Nephron (organoid): ENCODE results near the gene RTN3.
A peak's percentile ranks its signal among the peaks of the same experiment; 100 is the strongest.

ENCODE experiments used
- H3K27ac Mint-ChIP-seq, 3 experiments: 2 replicates each; pipeline ENCODE4 v1.8.0; 2020; ENCODE audit warnings: mixed read lengths in 3 of 3, mild to moderate bottlenecking in 2 of 3, moderate library complexity in 1 of 3
- H3K27me3 Mint-ChIP-seq: 2 replicates; pipeline ENCODE4 v1.8.0; 2021; ENCODE audit warnings: low read depth, mild to moderate bottlenecking, moderate library complexity, mixed read lengths
- H3K36me3 Mint-ChIP-seq: 2 replicates; pipeline ENCODE4 v1.8.0; 2020; ENCODE audit warnings: low read depth, mixed read lengths
- H3K4me1 Mint-ChIP-seq: 2 replicates; pipeline ENCODE4 v1.8.0; 2020; ENCODE audit warnings: mixed read lengths
- H3K4me3 Mint-ChIP-seq, 3 experiments: 2 replicates each; pipeline ENCODE4 v1.8.0; 2020; ENCODE audit warnings: mild to moderate bottlenecking in 3 of 3, mixed read lengths in 3 of 3, moderate library complexity in 2 of 3
- H3K9me3 Mint-ChIP-seq: 2 replicates; pipeline ENCODE4 v1.8.0; 2020; ENCODE audit warnings: mixed read lengths
- CTCF ChIP-seq, 3 experiments: fragments of 200-600 bp; sonication (generic); IDR thresholded peaks; one replicate each; pipeline ENCODE4 v1.5.0; 2021; ENCODE audit warnings: antibody characterized with exemption in 3 of 3; ENCODE audit not compliant: unreplicated experiment in 3 of 3

RTN3 gene

DNA sequence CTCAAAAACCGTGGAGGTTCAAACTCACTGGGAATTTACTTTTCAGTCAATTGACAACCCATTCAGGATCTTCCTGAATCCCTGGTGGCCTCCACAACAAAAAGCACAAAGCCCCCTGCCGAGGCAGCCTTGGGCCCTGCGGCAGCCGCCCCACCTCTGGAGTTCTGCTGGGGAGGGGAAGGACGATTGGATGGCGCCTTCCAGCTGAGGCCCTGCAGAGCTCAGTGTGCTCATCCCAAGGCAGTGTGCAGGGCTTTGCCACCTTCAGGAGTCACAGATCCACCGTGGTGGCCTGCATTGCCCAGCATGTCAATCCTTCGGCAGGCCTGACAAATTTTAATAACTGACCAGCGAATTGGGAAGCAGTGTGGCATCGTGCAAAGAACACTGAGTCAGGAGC lies 79.9 kb downstream of the RTN3 start:
- Mint-ChIP-seq H3K4me1 (peaks cover 17% of the 10 kb centered on the region), H3K27me3 (no peaks in the 10 kb centered on the region), H3K4me3 (peak overlapping the region; percentile 53 to 69 (median 61)), H3K36me3 (peaks cover 39% of the 10 kb centered on the region), H3K9me3 (no peaks in the 10 kb centered on the region), H3K27ac (no peak overlapping the region)
- no peak for TF ChIP-seq CTCF (IDR thresholded peaks at IDR 0.05; ENCODE audit: unreplicated experiment in 3 of 3)

- Mint-ChIP-seq H3K4me3 (peak overlapping the region; percentile 74 to 78 (median 78)), H3K9me3 (no peaks in the 10 kb centered on the region), H3K27me3 (no peaks in the 10 kb centered on the region), H3K27ac (peak overlapping the region in 1 of 3 experiments; percentile 69), H3K36me3 (peaks cover 36% of the 10 kb centered on the region), H3K4me1 (peaks cover 25% of the 10 kb centered on the region)
- TF ChIP-seq CTCF (IDR thresholded peaks at IDR 0.05; ENCODE audit: unreplicated experiment in 3 of 3): no peak
Observed at GRCh38 chr11:63761931-63762653, 80.8 kb downstream of the RTN3 start.

GRCh38 chr11:63762654-63763495 lies 81.6 kb downstream of the RTN3 start:
- no peak overlapping the region for H3K27ac Mint-ChIP-seq
- peak in 1 of 3 experiments; percentile 23 for TF ChIP-seq CTCF (IDR thresholded peaks at IDR 0.05; ENCODE audit: unreplicated experiment in 3 of 3)
- H3K4me1 Mint-ChIP-seq: peaks cover 30% of the 10 kb centered on the region
- H3K27me3 Mint-ChIP-seq: no peaks in the 10 kb centered on the region
- H3K9me3 Mint-ChIP-seq: no peaks in the 10 kb centered on the region
- peaks cover 32% of the 10 kb centered on the region for H3K36me3 Mint-ChIP-seq
- peak overlapping the region; percentile 74 to 78 (median 78) for H3K4me3 Mint-ChIP-seq

DNA sequence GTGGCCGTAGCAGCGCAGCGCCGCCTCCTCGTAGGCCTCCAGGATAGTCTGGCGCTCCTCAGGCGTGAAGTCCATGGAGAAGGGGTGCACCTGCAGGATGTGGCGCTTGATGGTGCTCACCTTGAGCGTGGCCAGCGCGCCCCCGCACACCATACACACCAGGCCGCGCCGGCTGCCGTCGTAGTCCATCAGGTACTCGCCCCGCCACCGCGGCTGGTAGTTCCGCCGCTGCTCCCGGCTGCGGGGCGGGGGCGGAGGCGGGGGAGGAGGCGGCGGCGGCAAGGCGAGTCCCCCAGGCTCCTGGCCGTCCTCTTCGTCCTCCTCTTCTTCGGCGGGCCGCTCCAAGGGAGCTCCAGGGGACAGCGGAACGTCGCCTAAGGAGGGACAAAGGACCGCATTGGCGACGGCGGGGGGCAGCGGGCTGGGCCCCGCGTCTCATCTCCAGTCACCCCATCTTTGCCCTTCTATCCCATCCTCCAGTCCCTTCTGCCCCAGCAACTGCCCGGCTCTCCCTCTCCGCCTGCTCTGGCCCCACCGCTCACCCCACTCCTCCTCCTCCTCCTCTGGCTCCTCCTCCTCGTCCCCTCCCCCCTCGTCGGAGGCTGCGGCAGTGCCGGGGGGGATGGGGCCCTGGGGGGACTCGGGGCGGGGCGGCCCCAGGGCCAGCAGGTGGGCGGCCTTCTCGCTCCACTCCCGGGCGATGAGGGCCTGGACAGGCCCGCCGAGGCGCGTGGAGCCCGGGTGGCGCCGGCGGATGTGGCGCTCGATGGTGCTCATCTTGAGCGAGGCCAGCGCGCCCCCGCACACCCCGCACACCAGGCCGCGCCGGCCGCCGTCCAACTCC lies 82.4 kb downstream of the RTN3 start:
- Mint-ChIP-seq H3K27me3 (no peaks in the 10 kb centered on the region), H3K27ac (no peak overlapping the region), H3K9me3 (no peaks in the 10 kb centered on the region), H3K4me1 (peaks cover 30% of the 10 kb centered on the region), H3K36me3 (peaks cover 23% of the 10 kb centered on the region), H3K4me3 (peak overlapping the region; percentile 69 to 76 (median 71))
- TF ChIP-seq CTCF (IDR thresholded peaks at IDR 0.05; ENCODE audit: unreplicated experiment in 3 of 3): no peak

- peak overlapping the region in 2 of 3 experiments; percentile 36 to 50 for H3K4me3 Mint-ChIP-seq
- H3K9me3 Mint-ChIP-seq: no peaks in the 10 kb centered on the region
- TF ChIP-seq CTCF (IDR thresholded peaks at IDR 0.05; ENCODE audit: unreplicated experiment in 3 of 3): no peak
- no peak overlapping the region for H3K27ac Mint-ChIP-seq
- H3K36me3 Mint-ChIP-seq: peaks cover 17% of the 10 kb centered on the region
- H3K4me1 Mint-ChIP-seq: peaks cover 30% of the 10 kb centered on the region
- no peaks in the 10 kb centered on the region for H3K27me3 Mint-ChIP-seq
Observed at GRCh38 chr11:63764340-63764678, 83.0 kb downstream of the RTN3 start.
